ENCODE results near the gene DET1. TPM values are rescaled to one million over a fixed set of nuclear protein-coding genes. Genes with fewer than 3 reads are reported as not detected.

Gene DET1
- total and polyA plus RNA-seq, 7 donors: 2.4 to 13.0 (median 7.4) TPM

- intact Hi-C loops (cut with DNase I): no loop called here
- no peak for DNase-seq
- Histone ChIP-seq H3K27ac (no peak overlapping the region), H3K36me3 (peaks cover 7 to 62% (median 13%) of the 10 kb centered on the region in 4 donors), H3K27me3 (no peaks in the 10 kb centered on the region), H3K9me3 (no peaks in the 10 kb centered on the region), H3K4me3 (no peak overlapping the region), H3K4me1 (no peaks in the 10 kb centered on the region)
- WGBS, 2 donors: 45 to 76% methylated on average over 5 of the region's 5 CpGs
- TF ChIP-seq CTCF (IDR thresholded peaks at IDR 0.05) (no peak), POLR2A (IDR thresholded peaks at IDR 0.05) (no peak), POLR2AphosphoS5 (IDR thresholded peaks at IDR 0.05) (no peak), EP300 (IDR thresholded peaks at IDR 0.05) (no peak)
Observed at GRCh38 chr15:88513195-88513594, 33.3 kb downstream of the DET1 start.

DNA sequence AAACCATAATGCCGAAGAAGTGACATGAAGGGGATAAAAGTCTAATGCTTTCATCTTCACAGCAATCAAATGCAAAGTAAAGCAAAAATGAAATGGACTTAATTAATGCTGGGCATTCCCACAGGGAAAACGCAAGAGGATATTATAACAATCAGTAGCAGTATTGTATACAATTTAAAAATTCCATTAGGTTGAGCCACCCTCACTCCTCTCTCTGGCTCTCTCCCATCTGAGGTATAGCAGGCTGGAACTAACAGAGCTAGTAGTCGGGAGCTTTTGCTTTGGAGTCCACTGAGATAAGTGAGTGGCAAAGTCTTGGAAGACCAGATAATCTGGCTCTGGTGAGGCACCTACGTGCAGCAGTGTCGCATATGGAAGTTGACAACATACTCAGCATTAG lies 33.9 kb downstream of the DET1 start:
- peaks cover 7 to 68% (median 13%) of the 10 kb centered on the region in 4 donors for H3K36me3 ChIP-seq
- H3K4me1 ChIP-seq: no peaks in the 10 kb centered on the region
- no peak for DNase-seq
- H3K27me3 ChIP-seq: no peaks in the 10 kb centered on the region
- no peak overlapping the region for H3K27ac ChIP-seq
- intact Hi-C loops (cut with DNase I): no loop called here
- WGBS, 2 donors: 93 to 94% methylated on average over 5 of the region's 5 CpGs
- no peaks in the 10 kb centered on the region for H3K9me3 ChIP-seq
- TF ChIP-seq POLR2A (IDR thresholded peaks at IDR 0.05): no peak
- no peak for TF ChIP-seq EP300 (IDR thresholded peaks at IDR 0.05)
- TF ChIP-seq POLR2AphosphoS5 (IDR thresholded peaks at IDR 0.05): no peak
- TF ChIP-seq CTCF (IDR thresholded peaks at IDR 0.05): no peak
- H3K4me3 ChIP-seq: no peak overlapping the region

GRCh38 chr15:88512078-88512477 lies 34.4 kb downstream of the DET1 start:
- no peak for DNase-seq
- intact Hi-C loops (cut with DNase I): no loop called here
- TF ChIP-seq EP300 (IDR thresholded peaks at IDR 0.05) (no peak), POLR2AphosphoS5 (IDR thresholded peaks at IDR 0.05) (no peak), CTCF (IDR thresholded peaks at IDR 0.05) (no peak), POLR2A (IDR thresholded peaks at IDR 0.05) (no peak)
- WGBS, 2 donors: 76 to 84% methylated on average over 3 of the region's 3 CpGs
- H3K9me3 ChIP-seq: no peaks in the 10 kb centered on the region
- H3K4me3 ChIP-seq: no peak overlapping the region
- no peak overlapping the region for H3K27ac ChIP-seq
- no peaks in the 10 kb centered on the region for H3K27me3 ChIP-seq
- peaks cover 7 to 71% (median 13%) of the 10 kb centered on the region in 4 donors for H3K36me3 ChIP-seq
- H3K4me1 ChIP-seq: no peaks in the 10 kb centered on the region

DNA sequence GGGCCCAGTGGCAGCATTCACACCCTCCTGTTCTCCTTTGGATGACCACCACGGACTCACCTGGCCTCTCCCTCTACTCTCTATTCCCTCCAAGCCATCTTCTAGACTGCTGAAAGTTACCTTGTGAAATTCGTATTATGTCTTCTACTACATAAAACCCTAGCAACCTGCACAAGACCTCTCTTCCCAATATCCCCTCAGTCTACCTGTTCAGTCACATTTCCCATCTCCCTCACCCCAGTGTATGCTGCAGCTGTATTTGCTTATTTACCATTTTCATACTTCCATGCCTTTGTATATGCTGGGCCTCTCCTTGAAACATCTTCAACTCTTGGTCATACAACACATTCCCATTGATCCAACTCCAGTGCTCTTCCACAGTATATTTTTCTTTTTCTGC lies 35.3 kb downstream of the DET1 start:
- H3K36me3 ChIP-seq: peaks cover 7 to 70% (median 13%) of the 10 kb centered on the region in 4 donors
- no peaks in the 10 kb centered on the region for H3K4me1 ChIP-seq
- WGBS, 2 donors: 70 to 93% methylated on average over 2 of the region's 2 CpGs
- TF ChIP-seq CTCF (IDR thresholded peaks at IDR 0.05): no peak
- no peak for TF ChIP-seq POLR2A (IDR thresholded peaks at IDR 0.05)
- TF ChIP-seq POLR2AphosphoS5 (IDR thresholded peaks at IDR 0.05): no peak
- no peak for TF ChIP-seq EP300 (IDR thresholded peaks at IDR 0.05)
- no peak overlapping the region for H3K27ac ChIP-seq
- intact Hi-C loops (cut with DNase I): no loop called here
- no peak overlapping the region for H3K4me3 ChIP-seq
- no peaks in the 10 kb centered on the region for H3K9me3 ChIP-seq
- no peak for DNase-seq
- H3K27me3 ChIP-seq: no peaks in the 10 kb centered on the region

- intact Hi-C loops (cut with DNase I): no loop called here
- no peaks in the 10 kb centered on the region for H3K9me3 ChIP-seq
- TF ChIP-seq CTCF (IDR thresholded peaks at IDR 0.05) (no peak), EP300 (IDR thresholded peaks at IDR 0.05) (no peak), POLR2AphosphoS5 (IDR thresholded peaks at IDR 0.05) (no peak), POLR2A (IDR thresholded peaks at IDR 0.05) (no peak)
- peaks cover 7 to 59% (median 15%) of the 10 kb centered on the region in 4 donors for H3K36me3 ChIP-seq
- no peak overlapping the region for H3K27ac ChIP-seq
- no peaks in the 10 kb centered on the region for H3K27me3 ChIP-seq
- no peak for DNase-seq
- H3K4me3 ChIP-seq: no peak overlapping the region
- H3K4me1 ChIP-seq: no peaks in the 10 kb centered on the region
Observed at GRCh38 chr15:88509964-88510363, 36.5 kb downstream of the DET1 start.
